Inflammatory macrophage (primary cell): Measurements from ENCODE around the gene NPIPA5.
"Not testable (repeated sequence)": the region's sequence is repeated elsewhere in the genome, so short reads cannot be mapped to it uniquely, and the experiment has no call there.

Experiments
- DNase-seq, 2 donors: peaks; one replicate each; pipeline ENCODE4 v3.0.0-alpha.2; 2020 to 2022

Gene NPIPA5

GRCh38 chr16:15389916-15390315 is 11.8 kb upstream of the NPIPA5 start:
- DNase-seq: not testable (repeated sequence)

DNA sequence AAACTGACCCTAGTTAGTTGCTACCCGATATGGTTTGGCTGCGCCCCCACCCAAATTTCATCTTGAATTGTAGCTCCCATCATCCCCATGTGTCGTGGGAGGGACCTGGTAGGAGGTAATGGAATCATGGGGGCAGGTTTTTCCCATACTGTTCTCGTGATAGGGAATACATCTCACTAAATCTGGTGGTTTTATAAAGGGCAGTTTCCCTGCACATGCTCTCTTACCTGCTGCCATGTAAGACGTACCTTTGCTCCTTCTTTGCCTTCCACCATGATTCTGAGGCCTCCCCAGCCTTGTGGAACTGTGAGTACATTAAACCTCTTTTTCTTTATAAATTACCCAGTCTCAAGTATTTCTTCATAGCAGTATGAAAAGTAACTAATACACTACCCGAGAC is 10.0 kb upstream of the NPIPA5 start:
- DNase-seq: not testable (repeated sequence)

DNA sequence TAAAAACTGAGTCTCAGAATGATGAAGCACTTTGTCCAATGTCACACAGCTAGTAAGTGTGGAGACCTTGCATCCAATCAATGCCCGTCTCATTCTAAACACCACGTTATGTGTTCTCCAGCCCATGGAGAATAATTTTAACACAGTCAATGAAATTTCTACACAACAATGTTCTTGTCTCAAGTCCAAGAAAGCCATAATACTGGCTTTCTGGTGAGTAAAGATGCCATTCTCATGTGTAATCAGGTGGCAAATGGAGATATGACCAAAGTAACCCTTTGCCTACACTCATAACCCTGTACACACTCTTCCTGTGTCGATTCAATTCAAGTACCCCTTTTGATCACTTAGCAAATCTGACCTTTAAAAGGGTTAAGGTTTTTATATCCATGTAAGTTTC is 4.7 kb upstream of the NPIPA5 start:
- DNase-seq: not testable (repeated sequence)

- not testable (repeated sequence) for DNase-seq
These were observed 20.6 kb downstream of the NPIPA5 start for GRCh38 chr16:15357495-15357894.

- not testable (repeated sequence) for DNase-seq
These were observed 23.2 kb downstream of the NPIPA5 start for GRCh38 chr16:15354846-15355245.

- not testable (repeated sequence) for DNase-seq
These were observed 25.2 kb downstream of the NPIPA5 start for GRCh38 chr16:15352852-15353251.

DNA sequence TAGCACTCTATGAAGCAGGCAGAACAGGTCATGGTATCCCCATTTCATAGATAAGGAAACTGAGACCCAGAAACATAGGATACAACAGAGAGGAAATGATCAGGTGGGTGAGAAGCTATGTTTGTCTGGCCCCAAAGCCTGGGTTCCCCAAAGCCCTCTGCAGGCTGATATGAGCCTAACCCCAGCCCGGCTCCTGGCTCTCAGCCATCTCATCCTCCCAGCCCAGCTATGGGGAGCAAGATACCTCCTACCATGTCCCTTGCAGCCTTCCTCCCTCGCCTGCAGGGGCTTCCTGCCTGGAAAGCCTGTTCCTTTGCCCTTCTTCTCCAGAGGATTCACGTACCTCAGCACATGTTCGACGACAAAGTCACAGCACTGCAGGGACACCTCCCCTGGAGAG is 26.3 kb downstream of the NPIPA5 start:
- not testable (repeated sequence) for DNase-seq

DNA sequence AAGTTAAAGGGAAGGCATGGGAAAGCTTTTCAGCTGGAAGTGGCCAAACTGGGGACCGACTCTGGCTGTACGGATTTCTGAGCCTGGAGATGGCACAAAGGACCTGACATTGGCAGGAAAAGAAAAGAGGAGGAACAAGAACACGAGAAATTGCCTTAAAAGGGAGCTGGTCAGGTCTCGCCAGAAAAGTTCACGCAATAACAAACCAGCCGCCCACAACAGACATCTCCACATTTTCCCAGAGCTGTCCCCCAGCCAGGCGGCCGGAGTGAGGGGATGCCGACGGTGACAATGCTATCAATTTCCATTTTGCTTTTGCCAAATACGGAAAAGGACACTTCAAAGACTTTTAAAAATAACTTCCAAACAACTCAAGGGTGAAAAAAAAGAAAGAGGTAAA is 26.8 kb downstream of the NPIPA5 start:
- DNase-seq: not testable (repeated sequence)

DNA sequence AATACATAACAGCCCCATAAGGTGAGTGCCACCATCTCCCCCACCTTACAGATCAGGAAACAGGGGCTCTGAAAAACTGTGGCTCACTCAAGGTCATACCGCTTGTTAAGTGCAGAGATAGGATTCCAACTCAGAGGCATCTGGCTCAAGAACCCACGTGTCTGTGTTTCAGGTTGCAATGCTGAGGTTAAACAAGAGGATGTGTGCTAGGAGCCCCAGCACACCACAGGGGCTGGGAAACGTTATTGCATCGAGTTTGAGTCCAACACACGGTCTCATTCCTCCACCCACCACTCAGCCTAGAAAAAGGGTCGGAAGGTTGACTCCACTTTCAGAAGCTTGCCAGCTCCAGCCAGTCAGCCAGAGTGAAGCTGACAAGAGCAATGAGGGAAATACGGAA is 29.4 kb downstream of the NPIPA5 start:
- DNase-seq: not testable (repeated sequence)

- DNase-seq: not testable (repeated sequence)
These were observed 35.8 kb downstream of the NPIPA5 start for GRCh38 chr16:15342337-15342736.

DNA sequence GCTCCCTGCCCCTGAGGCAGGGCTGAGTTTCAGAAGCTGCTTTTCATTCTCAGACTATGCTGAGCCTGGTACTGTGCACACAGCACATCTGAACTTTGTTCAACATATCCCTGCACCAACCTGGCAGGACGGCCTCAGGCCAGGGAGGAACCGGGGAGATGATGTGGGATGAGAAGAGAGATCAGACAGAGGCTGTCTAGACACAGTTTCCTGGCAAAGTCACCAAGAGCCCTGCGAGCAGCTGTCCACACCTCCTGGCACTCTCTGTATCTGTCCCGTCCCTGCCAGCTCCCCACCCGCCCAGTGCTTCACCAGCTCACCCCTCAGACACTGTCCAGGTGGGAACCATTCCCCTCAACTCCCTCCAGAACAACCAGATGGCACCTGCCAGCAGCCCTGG is 39.1 kb downstream of the NPIPA5 start:
- DNase-seq: not testable (repeated sequence)

DNA sequence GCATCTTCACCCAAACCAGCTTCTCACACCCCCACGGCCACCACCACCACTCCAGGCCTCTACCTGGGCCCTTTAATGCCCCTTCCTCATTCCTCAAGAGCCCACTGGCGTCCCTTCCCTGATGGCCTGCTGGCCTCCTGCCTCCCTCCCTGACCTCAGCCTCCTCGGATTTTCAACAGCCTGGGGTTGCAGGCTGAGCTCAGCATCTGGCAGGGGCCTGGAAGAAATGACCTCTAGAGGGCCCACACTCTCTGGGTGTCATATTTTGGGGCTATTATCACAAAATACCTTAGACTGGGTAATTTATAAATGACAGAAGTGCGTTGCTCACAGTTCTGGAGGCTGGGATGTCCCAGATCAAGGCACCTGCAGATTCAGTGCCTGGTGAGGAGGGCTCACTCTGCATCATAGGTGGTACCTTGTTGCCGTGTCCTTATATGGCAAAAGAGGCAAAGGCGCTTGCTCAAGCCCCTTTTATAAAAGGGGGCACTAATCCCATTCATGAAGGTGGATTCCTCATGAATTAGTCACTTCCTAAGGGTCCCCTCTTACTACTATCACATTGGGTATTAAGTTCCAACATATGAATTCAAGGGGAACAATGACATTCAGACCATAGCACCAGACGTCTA is 40.0 kb downstream of the NPIPA5 start:
- DNase-seq: not testable (repeated sequence)

DNA sequence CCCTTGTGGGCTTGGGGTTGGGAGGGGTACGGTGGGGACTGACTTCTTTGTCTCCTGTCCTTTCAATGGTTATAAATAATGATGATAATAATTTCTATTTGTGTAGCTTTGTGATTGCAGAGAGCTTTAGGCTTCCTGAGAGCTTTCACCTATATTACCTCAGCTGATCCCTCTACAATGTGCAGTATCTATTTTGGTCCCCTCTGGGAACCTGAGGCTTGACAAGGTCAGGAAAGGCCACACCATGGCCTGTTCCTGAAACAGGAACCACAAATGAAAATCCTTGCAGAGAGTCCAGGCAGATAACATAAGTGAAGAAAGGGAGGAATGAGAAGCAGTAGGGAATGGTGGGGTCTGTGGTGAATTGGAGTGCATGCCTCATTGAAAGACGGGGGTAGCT is 42.5 kb downstream of the NPIPA5 start:
- not testable (repeated sequence) for DNase-seq

GRCh38 chr16:15333969-15334368 is 44.1 kb downstream of the NPIPA5 start:
- DNase-seq: peak; percentile 1 to 10

GRCh38 chr16:15330978-15331377 is 47.1 kb downstream of the NPIPA5 start:
- DNase-seq: not testable (repeated sequence)

GRCh38 chr16:15324954-15325353 is 53.1 kb downstream of the NPIPA5 start:
- DNase-seq: not testable (repeated sequence)

DNA sequence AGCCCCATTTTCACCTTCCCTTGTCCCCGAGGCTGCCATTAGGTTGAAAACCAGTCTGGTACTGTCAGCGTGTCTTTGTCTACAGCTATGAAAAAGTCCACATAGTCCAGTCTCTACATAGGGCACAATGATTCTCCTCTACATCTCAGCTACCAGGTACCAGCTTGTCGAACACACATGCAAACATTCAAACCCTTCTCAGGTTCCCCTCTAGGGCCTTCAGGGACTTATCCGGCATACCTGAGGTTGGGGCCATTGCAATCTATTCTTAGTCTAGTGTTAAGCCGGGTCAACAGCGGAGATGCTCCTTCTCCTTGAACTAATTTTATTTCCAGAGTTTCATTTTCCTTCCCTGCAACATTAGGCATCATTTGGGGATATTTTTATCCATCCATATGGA is 54.7 kb downstream of the NPIPA5 start:
- not testable (repeated sequence) for DNase-seq

- DNase-seq: not testable (repeated sequence)
These were observed 56.9 kb downstream of the NPIPA5 start for GRCh38 chr16:15321221-15321620.

DNA sequence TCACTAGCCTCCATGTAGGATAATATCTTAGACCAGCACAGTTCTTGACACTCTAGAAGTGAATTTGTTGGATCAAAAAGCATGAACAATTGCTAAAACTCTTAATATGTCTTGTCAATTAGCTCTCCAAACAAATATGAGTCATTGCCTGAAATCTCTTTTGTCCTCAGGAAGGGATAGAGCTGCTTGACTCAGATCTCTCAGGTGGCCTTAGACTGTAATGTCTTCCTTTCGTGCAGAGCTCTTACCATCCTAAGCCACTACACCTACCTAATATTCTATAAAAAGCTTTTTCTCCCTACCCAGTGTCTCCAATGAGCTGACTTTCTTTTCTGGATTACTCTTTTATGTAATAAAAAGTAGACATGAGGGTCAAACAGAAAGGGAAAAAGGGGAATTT is 63.5 kb downstream of the NPIPA5 start:
- not testable (repeated sequence) for DNase-seq
